GF-D8 (cell line): ENCODE data around the gene RETSAT.
A peak's percentile ranks its signal among the peaks of the same experiment; 100 is the strongest.
"Not testable (repeated sequence)": the region's sequence is repeated elsewhere in the genome, so short reads cannot be mapped to it uniquely, and the experiment has no call there.

Experiments used
- DNase-seq: peaks from one replicate; lab custom pipeline; 2025; lab: John Stamatoyannopoulos, UW

The RETSAT gene

GRCh38 chr2:85330839-85331636 is 23.3 kb downstream of the RETSAT start:
- DNase-seq, result no peak

- not testable (repeated sequence) for DNase-seq
Observed at GRCh38 chr2:85329701-85330100, 24.6 kb downstream of the RETSAT start.

- no peak for DNase-seq
Observed at GRCh38 chr2:85329181-85329651, 25.1 kb downstream of the RETSAT start.

GRCh38 chr2:85327822-85328617 is 26.3 kb downstream of the RETSAT start, which contains the start of gene TGOLN2:
TGOLN2 (minus strand) TSS chr2:85327989; CDS start chr2:85327962, 27 bp downstream.
- DNase-seq, result peak; percentile 84

GRCh38 chr2:85327160-85327821 is 27.0 kb downstream of the RETSAT start:
- DNase-seq, result no peak

- DNase-seq, result peak; percentile 61
Observed at GRCh38 chr2:85326406-85327159, 27.7 kb downstream of the RETSAT start.

GRCh38 chr2:85325466-85325811 is 28.9 kb downstream of the RETSAT start:
- DNase-seq, result no peak

- DNase-seq, result peak; percentile 47
Observed at GRCh38 chr2:85324639-85325465, 29.5 kb downstream of the RETSAT start.

- DNase-seq, result not testable (repeated sequence)
Observed at GRCh38 chr2:85323988-85324367, 30.4 kb downstream of the RETSAT start.

- DNase-seq, result no peak
Observed at GRCh38 chr2:85323351-85323987, 30.9 kb downstream of the RETSAT start.

- DNase-seq, result no peak
Observed at GRCh38 chr2:85319796-85320195, 34.5 kb downstream of the RETSAT start.

- DNase-seq, result no peak
Observed at GRCh38 chr2:85318222-85319074, 35.9 kb downstream of the RETSAT start.

- DNase-seq, result not testable (repeated sequence)
Observed at GRCh38 chr2:85315921-85316320, 38.4 kb downstream of the RETSAT start.

GRCh38 chr2:85314884-85315242 is 39.5 kb downstream of the RETSAT start:
- no peak for DNase-seq

- no peak for DNase-seq
Observed at GRCh38 chr2:85312404-85312803, 41.9 kb downstream of the RETSAT start.

GRCh38 chr2:85310330-85310729 is 44.0 kb downstream of the RETSAT start:
- no peak for DNase-seq

- DNase-seq, result peak; percentile 45
Observed at GRCh38 chr2:85309699-85310321, 44.5 kb downstream of the RETSAT start.

- DNase-seq, result peak; percentile 83
Observed at GRCh38 chr2:85308896-85309555, 45.3 kb downstream of the RETSAT start.
